SIG-M5 (cell line): ENCODE measurements around the gene P2RY2.

Experiments used
- DNase-seq: peaks from one replicate; lab custom pipeline; 2025; lab: John Stamatoyannopoulos, UW

The P2RY2 gene

GRCh38 chr11:73218106-73218829 lies at the start of gene P2RY2:
P2RY2 (plus strand) TSS chr11:73218281; CDS start chr11:73234160, 15,879 bp downstream.
- DNase-seq, result peak; percentile 44

GRCh38 chr11:73168925-73169579 lies 49.0 kb upstream of the P2RY2 start:
- DNase-seq, result no peak

- no peak for DNase-seq
These were observed 47.9 kb upstream of the P2RY2 start for GRCh38 chr11:73170140-73170539.

- no peak for DNase-seq
These were observed 46.5 kb upstream of the P2RY2 start for GRCh38 chr11:73171436-73172161.

- no peak for DNase-seq
These were observed 45.0 kb upstream of the P2RY2 start for GRCh38 chr11:73172992-73173656.

- no peak for DNase-seq
These were observed 44.2 kb upstream of the P2RY2 start for GRCh38 chr11:73173755-73174494.

GRCh38 chr11:73174495-73174791 lies 43.6 kb upstream of the P2RY2 start:
- DNase-seq, result no peak

GRCh38 chr11:73175551-73176144 lies 42.4 kb upstream of the P2RY2 start:
- DNase-seq, result no peak

GRCh38 chr11:73176145-73176873 lies 41.8 kb upstream of the P2RY2 start:
- DNase-seq, result no peak

- DNase-seq, result no peak
These were observed 41.3 kb upstream of the P2RY2 start for GRCh38 chr11:73176874-73177155.

GRCh38 chr11:73177380-73177777 lies 40.7 kb upstream of the P2RY2 start:
- no peak for DNase-seq

GRCh38 chr11:73177778-73178539 lies 40.1 kb upstream of the P2RY2 start:
- no peak for DNase-seq

GRCh38 chr11:73178681-73179080 lies 39.4 kb upstream of the P2RY2 start:
- DNase-seq, result no peak

- DNase-seq, result no peak
These were observed 35.2 kb upstream of the P2RY2 start for GRCh38 chr11:73182824-73183321.

GRCh38 chr11:73184953-73185671 lies 33.0 kb upstream of the P2RY2 start:
- peak; percentile 14 for DNase-seq

- DNase-seq, result no peak
These were observed 32.3 kb upstream of the P2RY2 start for GRCh38 chr11:73185680-73186293.

- DNase-seq, result no peak
These were observed 31.7 kb upstream of the P2RY2 start for GRCh38 chr11:73186294-73186850.

GRCh38 chr11:73186886-73187285 lies 31.2 kb upstream of the P2RY2 start:
- DNase-seq, result no peak

- DNase-seq, result no peak
These were observed 30.2 kb upstream of the P2RY2 start for GRCh38 chr11:73187854-73188253.
